HepG2 (cell line): Measurements from ENCODE around the gene LZTS2. TPM values are rescaled to one million over a fixed set of nuclear protein-coding genes. Genes with fewer than 3 reads are reported as not detected.

ENCODE experiments used
- ARID2 ChIP-seq: sonication (generic); formaldehyde crosslinking; IDR thresholded peaks from 2 replicates; pipeline ENCODE4 v1.8.1; 2022; ENCODE audit warnings: mild to moderate bottlenecking, missing genetic modification reagents, borderline replicate concordance
- KMT2A ChIP-seq: sonication (generic); formaldehyde crosslinking; IDR thresholded peaks from 2 replicates; pipeline ENCODE4 v1.4.0; 2020; ENCODE audit warnings: missing genetic modification reagents
- MEIS1 ChIP-seq: sonication (generic); formaldehyde crosslinking; IDR thresholded peaks from 2 replicates; pipeline ENCODE4 v1.9.0; 2021; ENCODE audit warnings: mild to moderate bottlenecking, missing genetic modification reagents, moderate library complexity, borderline replicate concordance
- MXD4 ChIP-seq: IDR thresholded peaks from 2 replicates; pipeline ENCODE4 v1.6.1; 2016; ENCODE audit warnings: mild to moderate bottlenecking, missing biosample characterization, missing genetic modification reagents
- ONECUT2 ChIP-seq: sonication (generic); formaldehyde crosslinking; IDR thresholded peaks from 2 replicates; pipeline ENCODE4 v1.4.0; 2020; ENCODE audit warnings: missing genetic modification reagents
- SRSF9 ChIP-seq: fragments of 200-400 bp; formaldehyde crosslinking; IDR thresholded peaks from 2 replicates; pipeline ENCODE4 v1.6.1; 2018; ENCODE audit warnings: borderline replicate concordance, mild to moderate bottlenecking, low read depth, low read length; ENCODE audit not compliant: insufficient read depth, poor library complexity, severe bottlenecking
- STAT5B ChIP-seq: sonication (generic); formaldehyde crosslinking; IDR thresholded peaks from 2 replicates; pipeline ENCODE4 v1.4.0; 2020; ENCODE audit warnings: missing genetic modification reagents
- TOPORS ChIP-seq: sonication (generic); formaldehyde crosslinking; IDR thresholded peaks from 2 replicates; pipeline ENCODE4 v1.8.0; 2023; ENCODE audit warnings: mild to moderate bottlenecking, missing genetic modification reagents
- ZFP41 ChIP-seq: sonication (generic); formaldehyde crosslinking; IDR thresholded peaks from 2 replicates; pipeline ENCODE4 v1.4.0; 2020; ENCODE audit warnings: mild to moderate bottlenecking, missing genetic modification reagents, borderline replicate concordance
- ZNF124 ChIP-seq: sonication (generic); formaldehyde crosslinking; IDR thresholded peaks from 2 replicates; pipeline ENCODE4 v1.4.0; 2020; ENCODE audit warnings: missing genetic modification reagents
- ZNF331 ChIP-seq: sonication (generic); formaldehyde crosslinking; IDR thresholded peaks from 2 replicates; pipeline ENCODE4 v1.4.0; 2020; ENCODE audit warnings: missing genetic modification reagents
- ZNF605 ChIP-seq: sonication (generic); formaldehyde crosslinking; IDR thresholded peaks from 2 replicates; pipeline ENCODE4 v1.8.0; 2022; ENCODE audit warnings: mild to moderate bottlenecking, missing genetic modification reagents
- ZSCAN30 ChIP-seq: sonication (generic); formaldehyde crosslinking; IDR thresholded peaks from 2 replicates; pipeline ENCODE4 v1.5.0; 2020; ENCODE audit warnings: mild to moderate bottlenecking, missing genetic modification reagents
- polyA plus RNA-seq, 8 experiments: library from polyadenylated mRNA; depleted of rRNA in 3 of 8; stranded (reverse) in 7 of 8; unstranded in 1 of 8; fragments of >200 nt; fragmentation: Illumina TruSeq in 4 of 8; extraction: Trizol in 4 of 8; gene quantifications; 2 replicates each; pipeline versions ENCODE4 v1.2.1 to v1.2.3, GENCODE V29; 2011 to 2016; ENCODE audit warnings: low read depth in 4 of 8, missing spikeins in 1 of 8, mixed read lengths in 1 of 8; ENCODE audit not compliant: insufficient read depth in 1 of 8
- total RNA-seq, 5 experiments: library from RNA; depleted of rRNA; stranded (reverse); fragments of >200 nt; fragmentation: Illumina TruSeq; extraction: Trizol; gene quantifications; 2 replicates each; pipeline ENCODE4 v1.2.3, GENCODE V29; 2016; ENCODE audit warnings: low read depth in 1 of 5
- TF ChIP-seq, protein P1 (sequence below): sonication (generic); formaldehyde crosslinking; IDR thresholded peaks from one replicate; pipeline ENCODE4 v1.5.1; 2020; ENCODE audit warnings: mild to moderate bottlenecking, missing genetic modification reagents; ENCODE audit errors: not compliant biosample characterization
- TF ChIP-seq, protein P2 (sequence below): IDR thresholded peaks from 2 replicates; pipeline ENCODE4 v1.6.1; 2012; ENCODE audit warnings: inconsistent platforms
- TF ChIP-seq, protein P3 (sequence below): sonication (generic); formaldehyde crosslinking; IDR thresholded peaks from 2 replicates; pipeline ENCODE4 v1.4.0; 2020; ENCODE audit warnings: missing genetic modification reagents
- TF ChIP-seq, protein P4 (sequence below): sonication (generic); formaldehyde crosslinking; IDR thresholded peaks from 2 replicates; pipeline ENCODE4 v1.4.0; 2020; ENCODE audit warnings: missing genetic modification reagents, mild to moderate bottlenecking, borderline replicate concordance

The LZTS2 gene
- total and polyA plus RNA-seq, 2 of the 13 experiments (the other 11 are each of a cell fraction or from before 2014, with no cell fraction given): 43.6 to 65.6 TPM

DNA sequence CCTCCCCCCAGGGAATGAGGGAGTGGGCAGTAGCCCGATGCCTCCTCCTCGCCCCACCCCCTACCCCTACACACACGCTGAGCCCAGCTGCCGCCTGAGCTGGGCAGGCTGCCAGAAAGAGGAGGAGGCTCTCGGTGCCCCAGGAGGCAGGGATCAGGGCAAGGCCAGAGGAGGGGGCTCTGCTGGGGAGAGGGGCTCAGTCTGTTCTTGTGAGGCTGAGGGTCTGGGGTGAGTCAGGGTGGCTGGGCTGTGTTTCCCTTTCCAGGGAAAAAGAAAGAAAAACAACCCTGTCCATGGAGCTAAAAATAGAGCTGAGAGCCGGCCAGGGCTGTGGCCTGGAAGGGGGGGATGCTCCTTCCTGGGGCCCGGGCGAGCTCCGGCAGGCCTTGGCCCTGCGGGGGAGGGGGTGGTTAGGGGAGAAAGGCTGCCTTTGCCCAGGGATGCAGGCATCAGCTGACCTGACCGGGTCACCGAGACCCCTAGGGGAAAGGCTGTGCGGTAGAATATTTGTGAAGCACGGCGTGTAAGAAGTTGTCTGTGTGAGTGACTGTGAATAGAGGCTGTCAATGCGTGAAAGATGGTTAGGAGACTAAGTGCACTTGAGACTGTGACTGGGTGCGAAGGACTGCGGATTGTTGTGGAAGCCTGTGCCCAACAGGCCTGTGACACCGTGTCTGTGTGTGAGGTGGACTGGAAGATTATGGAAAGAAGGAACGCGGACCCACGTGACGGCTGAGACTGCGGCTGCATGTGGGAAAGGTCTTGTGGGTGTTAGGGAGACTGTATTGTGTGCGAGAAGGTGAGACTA, 1.2 kb upstream of the LZTS2 start (continued):
- TF ChIP-seq ZFP41 (CRISPR knock-in tag): no peak
- TF ChIP-seq TOPORS (CRISPR knock-in tag): no peak
- TF ChIP-seq, protein P1, sequence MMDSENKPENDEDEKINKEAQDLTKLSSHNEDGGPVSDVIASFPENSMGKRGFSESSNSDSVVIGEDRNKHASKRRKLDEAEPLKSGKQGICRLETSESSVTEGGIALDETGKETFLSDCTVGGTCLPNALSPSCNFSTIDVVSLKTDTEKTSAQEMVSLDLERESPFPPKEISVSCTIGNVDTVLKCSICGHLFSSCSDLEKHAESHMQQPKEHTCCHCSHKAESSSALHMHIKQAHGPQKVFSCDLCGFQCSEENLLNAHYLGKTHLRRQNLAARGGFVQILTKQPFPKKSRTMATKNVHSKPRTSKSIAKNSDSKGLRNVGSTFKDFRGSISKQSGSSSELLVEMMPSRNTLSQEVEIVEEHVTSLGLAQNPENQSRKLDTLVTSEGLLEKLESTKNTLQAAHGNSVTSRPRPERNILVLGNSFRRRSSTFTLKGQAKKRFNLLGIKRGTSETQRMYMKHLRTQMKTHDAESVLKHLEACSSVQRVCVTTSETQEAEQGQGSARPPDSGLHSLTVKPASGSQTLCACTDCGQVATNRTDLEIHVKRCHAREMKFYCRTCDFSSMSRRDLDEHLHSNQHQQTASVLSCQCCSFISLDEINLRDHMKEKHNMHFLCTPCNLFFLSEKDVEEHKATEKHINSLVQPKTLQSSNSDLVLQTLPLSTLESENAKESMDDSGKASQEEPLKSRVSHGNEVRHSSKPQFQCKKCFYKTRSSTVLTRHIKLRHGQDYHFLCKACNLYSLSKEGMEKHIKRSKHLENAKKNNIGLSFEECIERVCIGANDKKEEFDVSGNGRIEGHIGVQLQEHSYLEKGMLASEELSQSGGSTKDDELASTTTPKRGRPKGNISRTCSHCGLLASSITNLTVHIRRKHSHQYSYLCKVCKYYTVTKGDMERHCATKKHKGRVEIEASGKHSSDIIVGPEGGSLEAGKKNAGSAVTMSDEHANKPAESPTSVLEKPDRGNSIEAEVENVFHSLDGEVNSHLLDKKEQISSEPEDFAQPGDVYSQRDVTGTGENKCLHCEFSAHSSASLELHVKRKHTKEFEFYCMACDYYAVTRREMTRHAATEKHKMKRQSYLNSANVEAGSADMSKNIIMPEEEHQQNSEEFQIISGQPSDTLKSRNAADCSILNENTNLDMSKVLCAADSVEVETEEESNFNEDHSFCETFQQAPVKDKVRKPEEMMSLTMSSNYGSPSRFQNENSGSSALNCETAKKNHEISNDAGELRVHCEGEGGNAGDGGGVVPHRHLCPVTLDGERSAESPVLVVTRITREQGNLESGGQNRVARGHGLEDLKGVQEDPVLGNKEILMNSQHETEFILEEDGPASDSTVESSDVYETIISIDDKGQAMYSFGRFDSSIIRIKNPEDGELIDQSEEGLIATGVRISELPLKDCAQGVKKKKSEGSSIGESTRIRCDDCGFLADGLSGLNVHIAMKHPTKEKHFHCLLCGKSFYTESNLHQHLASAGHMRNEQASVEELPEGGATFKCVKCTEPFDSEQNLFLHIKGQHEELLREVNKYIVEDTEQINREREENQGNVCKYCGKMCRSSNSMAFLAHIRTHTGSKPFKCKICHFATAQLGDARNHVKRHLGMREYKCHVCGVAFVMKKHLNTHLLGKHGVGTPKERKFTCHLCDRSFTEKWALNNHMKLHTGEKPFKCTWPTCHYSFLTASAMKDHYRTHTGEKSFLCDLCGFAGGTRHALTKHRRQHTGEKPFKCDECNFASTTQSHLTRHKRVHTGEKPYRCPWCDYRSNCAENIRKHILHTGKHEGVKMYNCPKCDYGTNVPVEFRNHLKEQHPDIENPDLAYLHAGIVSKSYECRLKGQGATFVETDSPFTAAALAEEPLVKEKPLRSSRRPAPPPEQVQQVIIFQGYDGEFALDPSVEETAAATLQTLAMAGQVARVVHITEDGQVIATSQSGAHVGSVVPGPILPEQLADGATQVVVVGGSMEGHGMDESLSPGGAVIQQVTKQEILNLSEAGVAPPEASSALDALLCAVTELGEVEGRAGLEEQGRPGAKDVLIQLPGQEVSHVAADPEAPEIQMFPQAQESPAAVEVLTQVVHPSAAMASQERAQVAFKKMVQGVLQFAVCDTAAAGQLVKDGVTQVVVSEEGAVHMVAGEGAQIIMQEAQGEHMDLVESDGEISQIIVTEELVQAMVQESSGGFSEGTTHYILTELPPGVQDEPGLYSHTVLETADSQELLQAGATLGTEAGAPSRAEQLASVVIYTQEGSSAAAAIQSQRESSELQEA (CRISPR knock-in tag): no peak
- TF ChIP-seq ZNF124 (CRISPR knock-in tag): no peak
- TF ChIP-seq, protein P2, sequence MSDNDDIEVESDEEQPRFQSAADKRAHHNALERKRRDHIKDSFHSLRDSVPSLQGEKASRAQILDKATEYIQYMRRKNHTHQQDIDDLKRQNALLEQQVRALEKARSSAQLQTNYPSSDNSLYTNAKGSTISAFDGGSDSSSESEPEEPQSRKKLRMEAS: no peak; the same call in 1 of the 2 replicates
- TF ChIP-seq MEIS1: no peak
- TF ChIP-seq, protein P3, sequence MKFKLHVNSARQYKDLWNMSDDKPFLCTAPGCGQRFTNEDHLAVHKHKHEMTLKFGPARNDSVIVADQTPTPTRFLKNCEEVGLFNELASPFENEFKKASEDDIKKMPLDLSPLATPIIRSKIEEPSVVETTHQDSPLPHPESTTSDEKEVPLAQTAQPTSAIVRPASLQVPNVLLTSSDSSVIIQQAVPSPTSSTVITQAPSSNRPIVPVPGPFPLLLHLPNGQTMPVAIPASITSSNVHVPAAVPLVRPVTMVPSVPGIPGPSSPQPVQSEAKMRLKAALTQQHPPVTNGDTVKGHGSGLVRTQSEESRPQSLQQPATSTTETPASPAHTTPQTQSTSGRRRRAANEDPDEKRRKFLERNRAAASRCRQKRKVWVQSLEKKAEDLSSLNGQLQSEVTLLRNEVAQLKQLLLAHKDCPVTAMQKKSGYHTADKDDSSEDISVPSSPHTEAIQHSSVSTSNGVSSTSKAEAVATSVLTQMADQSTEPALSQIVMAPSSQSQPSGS: no peak
- TF ChIP-seq MXD4 (CRISPR knock-in tag): no peak
- no peak for TF ChIP-seq ZSCAN30 (CRISPR knock-in tag)
- no peak for TF ChIP-seq ARID2
- no peak for TF ChIP-seq KMT2A
- no peak for TF ChIP-seq ZNF605
- TF ChIP-seq STAT5B (CRISPR knock-in tag): no peak
- no peak for TF ChIP-seq SRSF9
- no peak for TF ChIP-seq ONECUT2 (CRISPR knock-in tag)
- TF ChIP-seq, protein P4, sequence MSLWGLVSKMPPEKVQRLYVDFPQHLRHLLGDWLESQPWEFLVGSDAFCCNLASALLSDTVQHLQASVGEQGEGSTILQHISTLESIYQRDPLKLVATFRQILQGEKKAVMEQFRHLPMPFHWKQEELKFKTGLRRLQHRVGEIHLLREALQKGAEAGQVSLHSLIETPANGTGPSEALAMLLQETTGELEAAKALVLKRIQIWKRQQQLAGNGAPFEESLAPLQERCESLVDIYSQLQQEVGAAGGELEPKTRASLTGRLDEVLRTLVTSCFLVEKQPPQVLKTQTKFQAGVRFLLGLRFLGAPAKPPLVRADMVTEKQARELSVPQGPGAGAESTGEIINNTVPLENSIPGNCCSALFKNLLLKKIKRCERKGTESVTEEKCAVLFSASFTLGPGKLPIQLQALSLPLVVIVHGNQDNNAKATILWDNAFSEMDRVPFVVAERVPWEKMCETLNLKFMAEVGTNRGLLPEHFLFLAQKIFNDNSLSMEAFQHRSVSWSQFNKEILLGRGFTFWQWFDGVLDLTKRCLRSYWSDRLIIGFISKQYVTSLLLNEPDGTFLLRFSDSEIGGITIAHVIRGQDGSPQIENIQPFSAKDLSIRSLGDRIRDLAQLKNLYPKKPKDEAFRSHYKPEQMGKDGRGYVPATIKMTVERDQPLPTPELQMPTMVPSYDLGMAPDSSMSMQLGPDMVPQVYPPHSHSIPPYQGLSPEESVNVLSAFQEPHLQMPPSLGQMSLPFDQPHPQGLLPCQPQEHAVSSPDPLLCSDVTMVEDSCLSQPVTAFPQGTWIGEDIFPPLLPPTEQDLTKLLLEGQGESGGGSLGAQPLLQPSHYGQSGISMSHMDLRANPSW: no peak
- peak; percentile 52; the same call in 1 of the 2 replicates for TF ChIP-seq ZNF331 (CRISPR knock-in tag)
